ENCODE measurements around the gene CPNE6. TPM values are rescaled to one million over a fixed set of nuclear protein-coding genes. Genes with fewer than 3 reads are reported as not detected.

The CPNE6 gene
- total and polyA plus RNA-seq, 2 of the 8 experiments (the other 6 are each of a cell fraction or from before 2014, with no cell fraction given) = 0.05 TPM; not detected in 1

DNA sequence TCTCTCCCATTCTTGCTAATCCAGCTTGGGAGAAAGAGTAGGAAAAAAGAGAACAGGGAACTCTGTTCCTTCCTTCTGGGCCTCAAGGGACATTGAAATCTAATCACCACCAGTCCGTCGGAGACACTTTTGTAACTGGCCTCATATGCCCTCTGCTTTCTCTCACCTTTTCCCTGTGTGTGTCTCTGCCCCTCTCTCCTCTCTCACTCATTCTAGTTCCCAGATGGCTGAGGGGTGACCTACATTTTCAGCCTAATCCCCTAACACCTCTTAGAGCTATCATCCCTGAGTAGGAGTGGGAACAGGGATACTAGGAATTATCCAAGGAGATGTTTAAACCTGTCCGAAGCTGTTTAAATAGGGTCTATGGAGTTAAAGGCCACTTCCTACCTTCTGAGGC is 13.9 kb downstream of the CPNE6 start:
- H3K4me1 ChIP-seq (replicated peaks in 1 of 4; ENCODE audit: control insufficient read depth in 3 of 4, insufficient read depth in 4 of 4, low read length in 3 of 4) = peaks cover 0 to 12% (median 9%) of the 10 kb centered on the region in 4 experiments; a peak in 6 of 7 replicates
- no peaks in the 10 kb centered on the region for H3K9me3 ChIP-seq (ENCODE audit: insufficient read depth in 2 of 2, low read depth in 1 of 2, low read length in 1 of 2)
- H2AK5ac ChIP-seq (ENCODE audit: low read depth, low read length) = no peak overlapping the region
- peaks cover 0 to 10% (median 7%) of the 10 kb centered on the region in 4 experiments; a peak in 5 of 7 replicates for H3K27me3 ChIP-seq (replicated peaks in 1 of 4; ENCODE audit: control insufficient read depth in 3 of 4, extremely low read depth in 1 of 4, insufficient read depth in 3 of 4, low read length in 3 of 4)
- DNase-seq (ENCODE audit: low read depth in 1 of 2, low spot score in 2 of 2) (no peak), FAIRE-seq (no peak)
- no peak overlapping the region for H2BK12ac ChIP-seq (ENCODE audit: low read depth, low read length)
- ChIA-PET POLR2A (ENCODE audit: partially characterized antibody) (interaction anchor here (0.7 to 27.2 kb wide), 4 partner anchors 10 to 223 kb away, joined by 3 to 626 read pairs (median 3); partner anchors contain the start of gene PCK2), CTCF (ENCODE audit: partially characterized antibody) (interaction anchor here (0.8 to 2.0 kb wide), 11 partner anchors 8 to 76 kb away, joined by 3 to 23 read pairs (median 4); partner anchors contain the start of genes IRF9 and PCK2)
- WGBS, 2 experiments (ENCODE audit: extremely low coverage in 1 of 2, insufficient coverage in 1 of 2, insufficient read length in 1 of 2, insufficient replicate concordance in 2 of 2, low coverage in 1 of 2, low lambda C conversion rate in 2 of 2, missing lambda C conversion rate in 1 of 2) = 89% methylated on average over 3 of the region's 3 CpGs; no CpG with 5 or more reads in 1 of the 2 experiments
- no peak overlapping the region for H3K23ac ChIP-seq (ENCODE audit: insufficient read length)
- no peak overlapping the region for H3K4me3 ChIP-seq (ENCODE audit: extremely low read depth in 1 of 4, insufficient read depth in 2 of 4, low read depth in 3 of 4, low read length in 4 of 4)
- H3K4ac ChIP-seq (replicated peaks; ENCODE audit: insufficient read length, low read depth, low read length) = no peak overlapping the region
- no peak overlapping the region for H3K56ac ChIP-seq (replicated peaks; ENCODE audit: insufficient read length, low read depth, low read length)
- no peak overlapping the region for H4K8ac ChIP-seq (ENCODE audit: extremely low read depth, insufficient read depth, low read length)
- no peak overlapping the region for H4K91ac ChIP-seq (replicated peaks; ENCODE audit: insufficient read length, low read length)
- no peak overlapping the region for H2BK20ac ChIP-seq (ENCODE audit: low read length)
- H3K23me2 ChIP-seq (ENCODE audit: low read depth, low read length) = peaks cover 11% of the 10 kb centered on the region; the same call in 1 of the 2 replicates
- no peak overlapping the region for H3K9ac ChIP-seq (replicated peaks in 1 of 4; ENCODE audit: extremely low read depth in 1 of 4, low read depth in 3 of 4, low read length in 3 of 4)
- no peaks in the 10 kb centered on the region for H4K20me1 ChIP-seq (replicated peaks in 1 of 2; ENCODE audit: control insufficient read depth in 1 of 2, insufficient read depth in 2 of 2, low read length in 2 of 2)
- H4K5ac ChIP-seq (ENCODE audit: insufficient read length, low read depth, low read length) = no peak overlapping the region
- no peaks in the 10 kb centered on the region for H3K79me2 ChIP-seq (ENCODE audit: control insufficient read depth in 1 of 2, insufficient read depth in 2 of 2, low read length in 2 of 2)
- H3K79me1 ChIP-seq (ENCODE audit: low read depth, low read length) = no peaks in the 10 kb centered on the region
- no peak overlapping the region for H3K18ac ChIP-seq (ENCODE audit: extremely low read depth, low read length)
- H2BK5ac ChIP-seq (ENCODE audit: low read depth, low read length) = no peak overlapping the region
- H3K27ac ChIP-seq (ENCODE audit: low read depth, low read length) = no peak overlapping the region
- H3K14ac ChIP-seq (ENCODE audit: insufficient read length) = no peak overlapping the region
- H2AFZ ChIP-seq (ENCODE audit: low read length) = no peak overlapping the region
- no peak overlapping the region for H2BK15ac ChIP-seq (ENCODE audit: low read length)
- H3K4me2 ChIP-seq (ENCODE audit: insufficient read depth in 1 of 2, low read depth in 2 of 2, low read length in 2 of 2) = no peak overlapping the region
- H3K36me3 ChIP-seq (ENCODE audit: control insufficient read depth in 2 of 4, insufficient read depth in 4 of 4, low read length in 3 of 4) = no peaks in the 10 kb centered on the region
- no peak overlapping the region for H2BK120ac ChIP-seq (replicated peaks; ENCODE audit: low read depth, low read length)
- TF ChIP-seq KDM1A (IDR thresholded peaks at IDR 0.05; ENCODE audit: borderline replicate concordance, low read length) (no peak), ZNF274 (IDR thresholded peaks at IDR 0.05; ENCODE audit: borderline replicate concordance, extremely low read depth, low read length) (no peak), PHF8 (conservative IDR thresholded peaks at IDR 0.05; ENCODE audit: low read depth, low read length) (no peak), FOSL1 (IDR thresholded peaks at IDR 0.05; ENCODE audit: insufficient read depth, low read depth, low read length) (no peak), SAP30 (IDR thresholded peaks at IDR 0.05; ENCODE audit: insufficient read depth, insufficient replicate concordance, low read length) (no peak), POU5F1 (IDR thresholded peaks at IDR 0.05; ENCODE audit: low read depth, low read length) (no peak), NANOG (IDR thresholded peaks at IDR 0.05; ENCODE audit: insufficient read depth, low read depth, low read length, poor library complexity, severe bottlenecking) (no peak), BACH1 (IDR thresholded peaks at IDR 0.05; ENCODE audit: low read length) (no peak), HDAC2 (IDR thresholded peaks at IDR 0.05; ENCODE audit: borderline replicate concordance in 1 of 2, low read depth in 2 of 2, low read length in 2 of 2) (no peak)
- TF ChIP-seq, protein P1, sequence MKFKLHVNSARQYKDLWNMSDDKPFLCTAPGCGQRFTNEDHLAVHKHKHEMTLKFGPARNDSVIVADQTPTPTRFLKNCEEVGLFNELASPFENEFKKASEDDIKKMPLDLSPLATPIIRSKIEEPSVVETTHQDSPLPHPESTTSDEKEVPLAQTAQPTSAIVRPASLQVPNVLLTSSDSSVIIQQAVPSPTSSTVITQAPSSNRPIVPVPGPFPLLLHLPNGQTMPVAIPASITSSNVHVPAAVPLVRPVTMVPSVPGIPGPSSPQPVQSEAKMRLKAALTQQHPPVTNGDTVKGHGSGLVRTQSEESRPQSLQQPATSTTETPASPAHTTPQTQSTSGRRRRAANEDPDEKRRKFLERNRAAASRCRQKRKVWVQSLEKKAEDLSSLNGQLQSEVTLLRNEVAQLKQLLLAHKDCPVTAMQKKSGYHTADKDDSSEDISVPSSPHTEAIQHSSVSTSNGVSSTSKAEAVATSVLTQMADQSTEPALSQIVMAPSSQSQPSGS (IDR thresholded peaks at IDR 0.05; ENCODE audit: low read length) = no peak
- TF ChIP-seq, protein P2, sequence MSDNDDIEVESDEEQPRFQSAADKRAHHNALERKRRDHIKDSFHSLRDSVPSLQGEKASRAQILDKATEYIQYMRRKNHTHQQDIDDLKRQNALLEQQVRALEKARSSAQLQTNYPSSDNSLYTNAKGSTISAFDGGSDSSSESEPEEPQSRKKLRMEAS (IDR thresholded peaks at IDR 0.05) = no peak

All from H1 (cell line).